MM.1S (cell line): Measurements from ENCODE around the gene MAMLD1.

Experiments used
- EZH2 ChIP-seq: fragments of 300-600 bp; sonication (generic); optimal IDR thresholded peaks from 2 replicates; pipeline ENCODE3; 2017; ENCODE audit warnings: low read depth, mild to moderate bottlenecking, antibody characterized with exemption, low read length, mixed read lengths
- EZH2phosphoT487 ChIP-seq: fragments of 300-600 bp; sonication (generic); IDR thresholded peaks from 2 replicates; pipeline ENCODE4 v1.6.1; 2018; ENCODE audit warnings: antibody characterized with exemption, low read length
- TF ChIP-seq, protein P1 (sequence below): fragments of 300-600 bp; sonication (generic); IDR thresholded peaks from 2 replicates; pipeline ENCODE4 v1.5.1; 2016; ENCODE audit warnings: antibody characterized with exemption, low read length, mixed read lengths

DNA sequence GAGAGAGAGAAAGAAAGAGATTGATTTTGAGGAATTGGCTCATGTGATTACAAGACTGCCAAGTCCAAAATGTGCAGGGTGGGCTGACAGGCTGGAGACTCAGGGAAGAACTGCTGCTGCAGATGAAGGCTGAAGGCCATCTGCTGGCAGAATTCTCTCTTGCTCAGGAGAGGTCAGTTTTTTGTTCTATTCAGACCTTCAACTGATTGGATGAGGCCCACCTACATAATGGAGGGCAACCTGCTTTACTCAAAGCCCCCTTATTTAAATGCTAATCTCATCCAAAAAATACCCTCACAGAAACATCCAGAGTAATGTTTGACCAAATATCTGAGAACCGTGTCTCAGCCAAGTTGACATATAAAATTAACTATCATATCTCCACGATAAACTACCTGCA, 38.2 kb upstream of the MAMLD1 start:
- TF ChIP-seq, protein P1, sequence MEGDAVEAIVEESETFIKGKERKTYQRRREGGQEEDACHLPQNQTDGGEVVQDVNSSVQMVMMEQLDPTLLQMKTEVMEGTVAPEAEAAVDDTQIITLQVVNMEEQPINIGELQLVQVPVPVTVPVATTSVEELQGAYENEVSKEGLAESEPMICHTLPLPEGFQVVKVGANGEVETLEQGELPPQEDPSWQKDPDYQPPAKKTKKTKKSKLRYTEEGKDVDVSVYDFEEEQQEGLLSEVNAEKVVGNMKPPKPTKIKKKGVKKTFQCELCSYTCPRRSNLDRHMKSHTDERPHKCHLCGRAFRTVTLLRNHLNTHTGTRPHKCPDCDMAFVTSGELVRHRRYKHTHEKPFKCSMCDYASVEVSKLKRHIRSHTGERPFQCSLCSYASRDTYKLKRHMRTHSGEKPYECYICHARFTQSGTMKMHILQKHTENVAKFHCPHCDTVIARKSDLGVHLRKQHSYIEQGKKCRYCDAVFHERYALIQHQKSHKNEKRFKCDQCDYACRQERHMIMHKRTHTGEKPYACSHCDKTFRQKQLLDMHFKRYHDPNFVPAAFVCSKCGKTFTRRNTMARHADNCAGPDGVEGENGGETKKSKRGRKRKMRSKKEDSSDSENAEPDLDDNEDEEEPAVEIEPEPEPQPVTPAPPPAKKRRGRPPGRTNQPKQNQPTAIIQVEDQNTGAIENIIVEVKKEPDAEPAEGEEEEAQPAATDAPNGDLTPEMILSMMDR: no peak
- TF ChIP-seq EZH2: no peak
- no peak for TF ChIP-seq EZH2phosphoT487
